Body of pancreas (tissue), 4 donors: ENCODE measurements around the gene SNAPC2. TPM values are rescaled to one million over a fixed set of nuclear protein-coding genes. Genes with fewer than 3 reads are reported as not detected.
A peak's percentile ranks its signal among the peaks of the same experiment; 100 is the strongest.

Source experiments
- ATAC-seq: fragments of 150-250 bp; one replicate; pipeline ENCODE4 v1.9.1; 2016
- DNase-seq, 4 donors: peaks; one replicate each; pipeline ENCODE4 v3.0.0-alpha.2; 2019
- H3K27ac ChIP-seq, 4 donors: fragments of 200-600 bp; sonication (generic); 1 replicate in 3 of 4; 2 replicates in 1 of 4; pipeline versions ENCODE4 v1.5.1 to v1.6.1; 2016 to 2019; ENCODE audit warnings: mild to moderate bottlenecking in 1 of 4, mixed read lengths in 1 of 4, moderate library complexity in 1 of 4
- H3K27me3 ChIP-seq, 2 donors: fragments of 200-600 bp; sonication (generic); one replicate each; pipeline ENCODE4 v1.6.0; 2016; ENCODE audit warnings: mild to moderate bottlenecking in 1 of 2
- H3K36me3 ChIP-seq, 2 donors: fragments of 200-600 bp; sonication (generic); replicated peaks in 1 of 2; 2 replicates each; pipeline ENCODE4 v1.5.1; 2016; ENCODE audit warnings: low read depth in 2 of 2; ENCODE audit not compliant: insufficient read depth in 1 of 2
- H3K4me1 ChIP-seq: fragments of 200-600 bp; sonication (generic); one replicate; pipeline ENCODE4 v1.6.0; 2016
- H3K4me3 ChIP-seq, 2 donors: fragments of 200-600 bp; sonication (generic); 1 replicate in 1 of 2; 2 replicates in 1 of 2; pipeline ENCODE4 v1.5.1; 2016 to 2019
- H3K9me3 ChIP-seq, 3 donors: fragments of 200-600 bp; sonication (generic); 1 replicate in 2 of 3; 2 replicates in 1 of 3; pipeline ENCODE4 v1.5.1; 2016
- POLR2A ChIP-seq, 3 donors: fragments of 450-650 bp; IDR thresholded peaks; one replicate each; pipeline ENCODE4 v1.6.1; 2016; ENCODE audit warnings: antibody characterized with exemption in 3 of 3, mild to moderate bottlenecking in 2 of 3
- WGBS, 2 donors: methylation state at CpG; one replicate each; pipeline ENCODE4 v1.1.5; 2017; 5-methylcytosine and 5-hydroxymethylcytosine counted together
- intact Hi-C: fragments of 100-400 bp; cut with DNase I; formaldehyde crosslinking; loops from one replicate; pipeline ENCODE4 v1.15.1; 2023
- total RNA-seq, 2 donors: library from RNA; depleted of rRNA; stranded (reverse); fragments of >200 nt; gene quantifications; one replicate each; pipeline ENCODE4 v1.1.0, GENCODE V29; 2016
- TF ChIP-seq, protein P1 (sequence below), 7 experiments: fragments of 450-650 bp in 4 of 7; fragments of 200-600 bp in 3 of 7; sonication (generic) in 3 of 7; IDR thresholded peaks; one replicate each; pipeline ENCODE4 v1.5.1; 2016 to 2019; ENCODE audit warnings: antibody characterized with exemption in 7 of 7

SNAPC2 gene
- total RNA-seq, 2 donors from 2014 or later, result 6.3 to 9.1 TPM

DNA sequence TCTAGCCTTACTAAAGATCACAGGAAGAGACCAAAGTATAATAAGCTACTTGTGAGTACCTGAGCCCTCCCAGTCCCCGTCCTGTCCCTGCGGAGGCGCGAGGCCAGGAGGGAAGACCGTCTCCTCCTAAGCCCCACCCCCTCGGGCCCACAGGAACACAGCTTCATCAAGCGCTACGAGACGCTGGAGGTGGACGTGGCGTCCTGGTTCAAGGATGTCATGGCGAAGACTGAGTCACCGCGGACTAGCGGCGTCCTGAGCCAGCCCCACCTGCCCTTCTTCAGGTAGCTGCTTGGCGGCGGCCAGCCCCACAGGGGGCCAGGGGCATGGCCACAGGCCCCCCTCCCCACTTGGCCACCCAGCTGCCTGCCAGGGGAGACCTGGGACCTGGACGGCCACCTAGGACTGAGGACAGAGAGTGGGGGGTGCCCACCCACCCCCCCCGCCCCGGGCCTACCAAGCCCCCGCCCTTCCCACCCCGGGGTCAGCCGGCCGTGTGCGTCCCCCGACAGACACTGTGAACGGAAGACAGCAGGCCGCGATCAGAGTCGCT, 7.9 kb upstream of the SNAPC2 start:
- Histone ChIP-seq H3K4me1 (peaks cover 30% of the 10 kb centered on the region), H3K27me3 (peaks cover 0 to 18% of the 10 kb centered on the region in 2 donors), H3K27ac (no peak overlapping the region), H3K36me3 (peaks cover 25 to 27% of the 10 kb centered on the region in 2 donors), H3K4me3 (no peak overlapping the region), H3K9me3 (no peaks in the 10 kb centered on the region)
- TF ChIP-seq POLR2A (IDR thresholded peaks at IDR 0.05), result no peak
- TF ChIP-seq, protein P1, sequence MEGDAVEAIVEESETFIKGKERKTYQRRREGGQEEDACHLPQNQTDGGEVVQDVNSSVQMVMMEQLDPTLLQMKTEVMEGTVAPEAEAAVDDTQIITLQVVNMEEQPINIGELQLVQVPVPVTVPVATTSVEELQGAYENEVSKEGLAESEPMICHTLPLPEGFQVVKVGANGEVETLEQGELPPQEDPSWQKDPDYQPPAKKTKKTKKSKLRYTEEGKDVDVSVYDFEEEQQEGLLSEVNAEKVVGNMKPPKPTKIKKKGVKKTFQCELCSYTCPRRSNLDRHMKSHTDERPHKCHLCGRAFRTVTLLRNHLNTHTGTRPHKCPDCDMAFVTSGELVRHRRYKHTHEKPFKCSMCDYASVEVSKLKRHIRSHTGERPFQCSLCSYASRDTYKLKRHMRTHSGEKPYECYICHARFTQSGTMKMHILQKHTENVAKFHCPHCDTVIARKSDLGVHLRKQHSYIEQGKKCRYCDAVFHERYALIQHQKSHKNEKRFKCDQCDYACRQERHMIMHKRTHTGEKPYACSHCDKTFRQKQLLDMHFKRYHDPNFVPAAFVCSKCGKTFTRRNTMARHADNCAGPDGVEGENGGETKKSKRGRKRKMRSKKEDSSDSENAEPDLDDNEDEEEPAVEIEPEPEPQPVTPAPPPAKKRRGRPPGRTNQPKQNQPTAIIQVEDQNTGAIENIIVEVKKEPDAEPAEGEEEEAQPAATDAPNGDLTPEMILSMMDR (IDR thresholded peaks at IDR 0.05), result no peak
- DNase-seq (peak in 1 of 4 donors; percentile 12), ATAC-seq (no peak)
- intact Hi-C loops, result no loop called here
- WGBS, 2 donors, result 87 to 96% methylated on average over 11 to 18 of the region's 31 CpGs

DNA sequence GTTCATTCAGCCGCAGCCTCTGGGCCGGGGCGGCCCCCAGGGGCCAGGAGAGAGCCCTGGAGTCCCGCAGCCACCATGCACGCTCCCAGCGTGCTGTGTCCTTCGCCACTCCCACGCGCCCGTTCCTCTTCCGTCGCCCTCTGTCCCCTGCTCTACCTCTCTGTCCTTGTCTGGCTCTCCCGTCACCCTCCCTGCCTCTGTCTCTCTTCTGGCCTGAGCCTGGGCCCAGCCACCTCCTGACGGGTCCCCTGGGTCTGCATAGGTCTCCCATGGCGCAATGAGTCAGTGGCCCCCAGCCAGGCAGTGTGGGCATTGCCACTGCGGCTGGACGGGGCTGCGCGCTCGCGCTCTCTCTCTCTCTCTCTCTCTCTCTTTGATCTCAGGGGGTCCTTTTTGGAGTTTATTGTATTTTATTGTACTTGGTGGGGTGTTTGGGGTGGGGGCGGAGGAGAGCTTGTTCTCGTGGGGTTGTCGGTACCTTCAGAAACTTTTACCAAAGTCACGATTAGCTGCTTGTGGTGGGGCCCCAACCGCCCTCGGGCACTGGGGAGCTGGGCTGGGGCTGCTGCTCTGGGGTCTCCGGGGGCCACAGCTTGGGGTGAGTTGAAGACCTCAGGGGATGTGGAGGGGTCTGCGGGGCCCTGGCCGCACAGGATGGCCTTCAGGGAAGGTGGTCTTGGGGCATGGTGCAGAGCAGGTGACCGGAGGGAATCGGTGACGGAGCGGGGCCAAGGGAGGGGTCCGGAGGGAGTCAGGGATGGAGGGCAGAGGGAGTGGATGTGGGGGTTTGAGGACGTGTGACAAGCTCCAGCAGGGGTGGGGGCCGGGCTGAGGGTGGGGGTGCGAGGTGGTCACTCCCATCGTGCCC, 7.2 kb upstream of the SNAPC2 start:
- Histone ChIP-seq H3K36me3 (peaks cover 25 to 27% of the 10 kb centered on the region in 2 donors), H3K27ac (no peak overlapping the region), H3K4me1 (peaks cover 31% of the 10 kb centered on the region), H3K27me3 (peaks cover 0 to 18% of the 10 kb centered on the region in 2 donors), H3K4me3 (no peak overlapping the region), H3K9me3 (no peaks in the 10 kb centered on the region)
- DNase-seq (no peak), ATAC-seq (no peak)
- no peak for TF ChIP-seq POLR2A (IDR thresholded peaks at IDR 0.05)
- TF ChIP-seq, protein P1 (IDR thresholded peaks at IDR 0.05), result no peak
- intact Hi-C loops, result no loop called here
- 92 to 93% methylated on average over 31 to 36 of the region's 39 CpGs for WGBS, 2 donors

DNA sequence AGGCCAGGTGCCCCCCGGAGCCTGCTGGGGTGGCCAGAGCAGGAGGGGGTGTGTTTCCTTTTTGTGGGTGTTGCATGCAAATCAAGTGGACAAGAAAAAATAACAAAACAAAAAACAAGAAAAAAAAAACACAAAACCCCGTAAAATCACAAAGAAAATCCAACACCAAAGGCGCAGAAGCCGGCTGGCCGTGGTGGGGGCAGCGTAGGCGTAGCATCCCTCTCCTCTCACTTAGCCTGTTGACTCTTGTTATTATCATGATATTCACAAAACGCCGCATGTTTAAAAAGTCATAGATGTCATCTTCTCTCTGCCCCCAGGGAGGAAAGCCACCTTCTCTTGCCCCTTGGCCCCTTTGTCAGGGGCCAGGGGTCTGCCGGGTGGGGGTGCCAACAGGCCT, 6.5 kb upstream of the SNAPC2 start:
- Histone ChIP-seq H3K9me3 (no peaks in the 10 kb centered on the region), H3K27ac (no peak overlapping the region), H3K27me3 (peaks cover 0 to 18% of the 10 kb centered on the region in 2 donors), H3K4me3 (no peak overlapping the region), H3K4me1 (peaks cover 32% of the 10 kb centered on the region), H3K36me3 (peaks cover 25 to 27% of the 10 kb centered on the region in 2 donors)
- intact Hi-C loops, result no loop called here
- WGBS, 2 donors, result 82 to 90% methylated on average over 10 of the region's 10 CpGs
- TF ChIP-seq, protein P1 (IDR thresholded peaks at IDR 0.05), result no peak
- no peak for TF ChIP-seq POLR2A (IDR thresholded peaks at IDR 0.05)
- no peak for DNase-seq
- no peak for ATAC-seq

DNA sequence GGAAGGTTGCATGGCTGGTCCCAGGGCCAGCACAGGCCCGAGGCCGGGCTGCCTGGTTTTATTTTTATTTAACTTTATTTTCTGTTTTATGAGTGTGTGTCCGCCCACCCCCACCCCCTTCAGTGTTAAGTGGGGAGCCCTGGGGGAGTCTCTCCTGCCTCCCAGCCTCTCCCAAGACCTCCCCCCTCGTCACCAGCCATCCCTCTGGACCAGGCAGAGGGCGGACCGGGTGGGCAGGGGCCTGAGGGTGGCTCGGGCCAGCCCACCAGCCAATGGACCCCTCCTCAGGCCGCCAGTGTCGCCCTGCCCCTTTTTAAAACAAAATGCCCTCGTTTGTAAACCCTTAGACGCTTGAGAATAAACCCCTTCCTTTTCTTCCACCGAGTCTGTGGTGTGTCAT, 6.0 kb upstream of the SNAPC2 start:
- WGBS, 2 donors, result 48 to 54% methylated on average over 9 to 11 of the region's 12 CpGs
- TF ChIP-seq, protein P1 (IDR thresholded peaks at IDR 0.05), result no peak
- TF ChIP-seq POLR2A (IDR thresholded peaks at IDR 0.05), result no peak
- H3K36me3 ChIP-seq, result peaks cover 25 to 27% of the 10 kb centered on the region in 2 donors
- H3K27ac ChIP-seq, result no peak overlapping the region
- H3K9me3 ChIP-seq, result no peaks in the 10 kb centered on the region
- intact Hi-C loops, result no loop called here
- no peak for ATAC-seq
- no peak overlapping the region for H3K4me3 ChIP-seq
- peaks cover 0 to 18% of the 10 kb centered on the region in 2 donors for H3K27me3 ChIP-seq
- DNase-seq, result no peak
- peaks cover 36% of the 10 kb centered on the region for H3K4me1 ChIP-seq
